ENCODE measurements around the gene RBM4. TPM values are rescaled to one million over a fixed set of nuclear protein-coding genes. Genes with fewer than 3 reads are reported as not detected.

RBM4 gene
- total and polyA plus RNA-seq, 2 of the 13 experiments (the other 11 are each of a cell fraction or from before 2014, with no cell fraction given) = 126 to 136 TPM

DNA sequence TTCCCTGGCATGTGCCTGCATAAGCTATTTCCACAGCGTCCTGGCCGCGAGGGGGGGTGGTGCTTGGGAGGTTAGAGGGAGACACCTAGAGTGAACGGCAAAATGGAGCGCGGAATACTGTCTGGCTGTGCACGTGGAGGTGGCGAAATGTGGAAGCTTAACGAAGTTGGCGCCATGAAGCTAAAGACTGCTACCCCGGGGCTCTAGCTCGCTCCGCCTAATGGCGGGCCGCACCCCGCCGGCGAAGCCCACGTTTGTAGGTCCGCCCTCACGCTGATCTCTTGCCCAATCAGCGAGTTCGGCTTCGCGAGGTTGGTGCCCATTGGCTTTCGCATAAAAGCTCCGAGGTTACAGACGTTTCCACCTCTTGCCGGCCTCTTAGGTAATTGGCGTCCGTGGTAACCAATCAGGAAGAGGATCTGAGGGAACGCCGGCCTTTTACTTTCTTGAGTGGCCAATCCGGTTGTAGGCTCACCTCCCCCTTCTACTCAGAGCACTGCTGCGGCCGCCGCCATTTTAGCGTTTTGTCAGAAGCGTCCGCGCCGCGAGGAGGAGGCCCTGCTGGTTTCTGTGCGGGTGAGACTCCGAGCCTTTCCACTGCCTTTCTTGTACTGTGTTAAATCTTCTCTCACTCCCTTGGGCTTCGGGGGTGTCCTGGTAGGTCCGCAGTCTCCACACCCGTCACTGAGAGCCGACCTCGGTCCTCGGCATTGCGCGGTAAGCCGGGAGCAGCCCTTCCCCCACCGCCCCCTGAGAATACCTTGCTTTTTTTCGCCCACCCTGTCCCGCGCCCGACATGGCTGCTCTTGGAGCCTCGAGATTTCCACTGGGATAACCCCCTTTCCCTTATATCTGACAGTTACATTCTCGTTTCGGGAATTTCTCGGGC lies at the start of gene RBM4 (continued):
- TF ChIP-seq, protein P1, sequence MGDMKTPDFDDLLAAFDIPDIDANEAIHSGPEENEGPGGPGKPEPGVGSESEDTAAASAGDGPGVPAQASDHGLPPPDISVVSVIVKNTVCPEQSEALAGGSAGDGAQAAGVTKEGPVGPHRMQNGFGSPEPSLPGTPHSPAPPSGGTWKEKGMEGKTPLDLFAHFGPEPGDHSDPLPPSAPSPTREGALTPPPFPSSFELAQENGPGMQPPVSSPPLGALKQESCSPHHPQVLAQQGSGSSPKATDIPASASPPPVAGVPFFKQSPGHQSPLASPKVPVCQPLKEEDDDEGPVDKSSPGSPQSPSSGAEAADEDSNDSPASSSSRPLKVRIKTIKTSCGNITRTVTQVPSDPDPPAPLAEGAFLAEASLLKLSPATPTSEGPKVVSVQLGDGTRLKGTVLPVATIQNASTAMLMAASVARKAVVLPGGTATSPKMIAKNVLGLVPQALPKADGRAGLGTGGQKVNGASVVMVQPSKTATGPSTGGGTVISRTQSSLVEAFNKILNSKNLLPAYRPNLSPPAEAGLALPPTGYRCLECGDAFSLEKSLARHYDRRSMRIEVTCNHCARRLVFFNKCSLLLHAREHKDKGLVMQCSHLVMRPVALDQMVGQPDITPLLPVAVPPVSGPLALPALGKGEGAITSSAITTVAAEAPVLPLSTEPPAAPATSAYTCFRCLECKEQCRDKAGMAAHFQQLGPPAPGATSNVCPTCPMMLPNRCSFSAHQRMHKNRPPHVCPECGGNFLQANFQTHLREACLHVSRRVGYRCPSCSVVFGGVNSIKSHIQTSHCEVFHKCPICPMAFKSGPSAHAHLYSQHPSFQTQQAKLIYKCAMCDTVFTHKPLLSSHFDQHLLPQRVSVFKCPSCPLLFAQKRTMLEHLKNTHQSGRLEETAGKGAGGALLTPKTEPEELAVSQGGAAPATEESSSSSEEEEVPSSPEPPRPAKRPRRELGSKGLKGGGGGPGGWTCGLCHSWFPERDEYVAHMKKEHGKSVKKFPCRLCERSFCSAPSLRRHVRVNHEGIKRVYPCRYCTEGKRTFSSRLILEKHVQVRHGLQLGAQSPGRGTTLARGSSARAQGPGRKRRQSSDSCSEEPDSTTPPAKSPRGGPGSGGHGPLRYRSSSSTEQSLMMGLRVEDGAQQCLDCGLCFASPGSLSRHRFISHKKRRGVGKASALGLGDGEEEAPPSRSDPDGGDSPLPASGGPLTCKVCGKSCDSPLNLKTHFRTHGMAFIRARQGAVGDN (CRISPR knock-in tag; IDR thresholded peaks at IDR 0.05) = peak; percentile 97
- TF ChIP-seq DNMT3B (CRISPR knock-in tag; conservative IDR thresholded peaks at IDR 0.05) = 0 out of 2 replicates have a peak, but pooled peaks have one; percentile 23
- TF ChIP-seq ATF7-NPFF (CRISPR knock-in tag; IDR thresholded peaks at IDR 0.05; ENCODE audit: low read depth) = no peak
- no peak for TF ChIP-seq ZNF569 (CRISPR knock-in tag; IDR thresholded peaks at IDR 0.05; ENCODE audit: borderline replicate concordance)
- TF ChIP-seq ISL2 (CRISPR knock-in tag; IDR thresholded peaks at IDR 0.05) = no peak
- TF ChIP-seq BRCA1 (CRISPR knock-in tag; IDR thresholded peaks at IDR 0.05) = no peak
- TF ChIP-seq, protein P2, sequence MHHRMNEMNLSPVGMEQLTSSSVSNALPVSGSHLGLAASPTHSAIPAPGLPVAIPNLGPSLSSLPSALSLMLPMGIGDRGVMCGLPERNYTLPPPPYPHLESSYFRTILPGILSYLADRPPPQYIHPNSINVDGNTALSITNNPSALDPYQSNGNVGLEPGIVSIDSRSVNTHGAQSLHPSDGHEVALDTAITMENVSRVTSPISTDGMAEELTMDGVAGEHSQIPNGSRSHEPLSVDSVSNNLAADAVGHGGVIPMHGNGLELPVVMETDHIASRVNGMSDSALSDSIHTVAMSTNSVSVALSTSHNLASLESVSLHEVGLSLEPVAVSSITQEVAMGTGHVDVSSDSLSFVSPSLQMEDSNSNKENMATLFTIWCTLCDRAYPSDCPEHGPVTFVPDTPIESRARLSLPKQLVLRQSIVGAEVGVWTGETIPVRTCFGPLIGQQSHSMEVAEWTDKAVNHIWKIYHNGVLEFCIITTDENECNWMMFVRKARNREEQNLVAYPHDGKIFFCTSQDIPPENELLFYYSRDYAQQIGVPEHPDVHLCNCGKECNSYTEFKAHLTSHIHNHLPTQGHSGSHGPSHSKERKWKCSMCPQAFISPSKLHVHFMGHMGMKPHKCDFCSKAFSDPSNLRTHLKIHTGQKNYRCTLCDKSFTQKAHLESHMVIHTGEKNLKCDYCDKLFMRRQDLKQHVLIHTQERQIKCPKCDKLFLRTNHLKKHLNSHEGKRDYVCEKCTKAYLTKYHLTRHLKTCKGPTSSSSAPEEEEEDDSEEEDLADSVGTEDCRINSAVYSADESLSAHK (CRISPR knock-in tag; IDR thresholded peaks at IDR 0.05; ENCODE audit: borderline replicate concordance) = no peak
- TF ChIP-seq, protein P3, sequence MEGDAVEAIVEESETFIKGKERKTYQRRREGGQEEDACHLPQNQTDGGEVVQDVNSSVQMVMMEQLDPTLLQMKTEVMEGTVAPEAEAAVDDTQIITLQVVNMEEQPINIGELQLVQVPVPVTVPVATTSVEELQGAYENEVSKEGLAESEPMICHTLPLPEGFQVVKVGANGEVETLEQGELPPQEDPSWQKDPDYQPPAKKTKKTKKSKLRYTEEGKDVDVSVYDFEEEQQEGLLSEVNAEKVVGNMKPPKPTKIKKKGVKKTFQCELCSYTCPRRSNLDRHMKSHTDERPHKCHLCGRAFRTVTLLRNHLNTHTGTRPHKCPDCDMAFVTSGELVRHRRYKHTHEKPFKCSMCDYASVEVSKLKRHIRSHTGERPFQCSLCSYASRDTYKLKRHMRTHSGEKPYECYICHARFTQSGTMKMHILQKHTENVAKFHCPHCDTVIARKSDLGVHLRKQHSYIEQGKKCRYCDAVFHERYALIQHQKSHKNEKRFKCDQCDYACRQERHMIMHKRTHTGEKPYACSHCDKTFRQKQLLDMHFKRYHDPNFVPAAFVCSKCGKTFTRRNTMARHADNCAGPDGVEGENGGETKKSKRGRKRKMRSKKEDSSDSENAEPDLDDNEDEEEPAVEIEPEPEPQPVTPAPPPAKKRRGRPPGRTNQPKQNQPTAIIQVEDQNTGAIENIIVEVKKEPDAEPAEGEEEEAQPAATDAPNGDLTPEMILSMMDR (CRISPR knock-in tag; IDR thresholded peaks at IDR 0.05) = peak; percentile 29; the same call in 1 of the 2 replicates
- TF ChIP-seq ONECUT2 (CRISPR knock-in tag; IDR thresholded peaks at IDR 0.05) = no peak
- peak; percentile 96 for TF ChIP-seq YY1 (IDR thresholded peaks at IDR 0.05; ENCODE audit: insufficient read depth, insufficient replicate concordance, low read depth, low read length)
- no peak for TF ChIP-seq RFX1 (IDR thresholded peaks at IDR 0.05)
- TF ChIP-seq HNRNPLL (IDR thresholded peaks at IDR 0.05; ENCODE audit: low read depth, low read length, poor library complexity, severe bottlenecking) = peak; percentile 63
- no peak for TF ChIP-seq LCORL (IDR thresholded peaks at IDR 0.05)
- 0 out of 2 replicates have a peak, but pooled peaks have one; percentile 11 for TF ChIP-seq LCORL (CRISPR knock-in tag; IDR thresholded peaks at IDR 0.05)
- TF ChIP-seq NFRKB (IDR thresholded peaks at IDR 0.05) = peak; percentile 53; the same call in 1 of the 2 replicates
- TF ChIP-seq RBAK (CRISPR knock-in tag; IDR thresholded peaks at IDR 0.05) = 0 out of 2 replicates have a peak, but pooled peaks have one; percentile 38
- TF ChIP-seq ZFX (CRISPR knock-in tag; IDR thresholded peaks at IDR 0.05; ENCODE audit: low read depth) = peak; percentile 83
- TF ChIP-seq NCOA2 (CRISPR knock-in tag; IDR thresholded peaks at IDR 0.05) = peak; percentile 8; the same call in 1 of the 2 replicates
- TF ChIP-seq EHMT2 (IDR thresholded peaks at IDR 0.05; ENCODE audit: borderline replicate concordance, low read depth, low read length) = no peak
- TF ChIP-seq ARHGAP35 (CRISPR knock-in tag; IDR thresholded peaks at IDR 0.05; ENCODE audit: borderline replicate concordance) = no peak
- peak; percentile 12; the same call in 1 of the 2 replicates for TF ChIP-seq BCL6 (CRISPR knock-in tag; IDR thresholded peaks at IDR 0.05)
- no peak for TF ChIP-seq GFI1 (CRISPR knock-in tag; IDR thresholded peaks at IDR 0.05; ENCODE audit: borderline replicate concordance)

Data from HepG2 (cell line).